Measurements from ENCODE around the gene MFN1.

The MFN1 gene

GRCh38 chr3:179376474-179376873 lies 29.0 kb downstream of the MFN1 start:
- peaks cover 43% of the 10 kb centered on the region for H3K36me3 ChIP-seq (ENCODE audit: low read length)
- TF ChIP-seq EZH2phosphoT487 (conservative IDR thresholded peaks at IDR 0.05; ENCODE audit: low read length) = no peak
- H3K4me3 ChIP-seq (ENCODE audit: insufficient read depth, low read length, poor library complexity, severe bottlenecking) = no peak overlapping the region

DNA sequence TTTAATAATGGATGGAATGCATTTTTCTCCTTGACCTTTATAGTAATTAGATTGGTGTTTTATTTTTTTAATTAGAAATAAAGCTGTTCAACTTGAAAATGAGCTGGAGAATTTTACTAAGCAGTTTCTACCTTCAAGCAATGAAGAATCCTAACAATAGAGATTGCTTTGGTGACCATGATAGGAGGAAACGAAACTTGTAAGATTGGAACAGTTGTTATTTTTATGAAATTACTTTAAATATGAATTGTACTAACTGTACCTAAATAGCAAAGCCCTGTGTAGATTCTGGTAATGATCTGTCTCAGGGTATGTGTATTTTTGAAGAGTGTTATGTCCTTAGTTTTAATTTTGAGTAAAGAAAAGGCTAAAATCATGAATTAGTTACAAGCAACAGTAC lies 44.4 kb downstream of the MFN1 start:
- H3K27ac ChIP-seq (ENCODE audit: low read depth, low read length) = no peak overlapping the region
- no peaks in the 10 kb centered on the region for H3K9me3 ChIP-seq (ENCODE audit: insufficient read depth, low read length)
- TF ChIP-seq CTCF (IDR thresholded peaks at IDR 0.05; ENCODE audit: insufficient read depth, low read length, poor library complexity, severe bottlenecking) (no peak), EZH2phosphoT487 (conservative IDR thresholded peaks at IDR 0.05; ENCODE audit: low read length) (no peak)
- H3K27me3 ChIP-seq (ENCODE audit: low read length) = no peaks in the 10 kb centered on the region
- no peaks in the 10 kb centered on the region for H3K79me2 ChIP-seq (ENCODE audit: insufficient read depth, low read length)
- H4K20me1 ChIP-seq (ENCODE audit: low read depth, low read length) = no peaks in the 10 kb centered on the region
- no peaks in the 10 kb centered on the region for H3F3A ChIP-seq (ENCODE audit: insufficient read depth)
- no peaks in the 10 kb centered on the region for H3K9me2 ChIP-seq (replicated peaks; ENCODE audit: insufficient read depth, low read length)
- no peak overlapping the region for H3K4me3 ChIP-seq (ENCODE audit: insufficient read depth, low read length, poor library complexity, severe bottlenecking)
- H3K4me2 ChIP-seq (ENCODE audit: low read depth, low read length, poor library complexity, severe bottlenecking) = no peak overlapping the region
- peaks cover 35% of the 10 kb centered on the region for H3K36me3 ChIP-seq (ENCODE audit: low read length)
- H3K9ac ChIP-seq (ENCODE audit: low read length) = no peak overlapping the region
- H2AFZ ChIP-seq (ENCODE audit: low read depth, low read length, severe bottlenecking) = no peak overlapping the region

More at GRCh38 chr3:179376474-179376873, 29.0 kb downstream of the MFN1 start:
- Histone ChIP-seq H2AFZ (ENCODE audit: low read depth, low read length, severe bottlenecking) (no peak overlapping the region), H3K27me3 (ENCODE audit: low read length) (no peaks in the 10 kb centered on the region), H3F3A (ENCODE audit: insufficient read depth) (peaks cover 8% of the 10 kb centered on the region; the same call in 1 of the 2 replicates), H3K9me2 (replicated peaks; ENCODE audit: insufficient read depth, low read length) (no peaks in the 10 kb centered on the region), H4K20me1 (ENCODE audit: low read depth, low read length) (peaks cover 2% of the 10 kb centered on the region; the same call in 1 of the 2 replicates), H3K9me3 (ENCODE audit: insufficient read depth, low read length) (no peaks in the 10 kb centered on the region), H3K4me2 (ENCODE audit: low read depth, low read length, poor library complexity, severe bottlenecking) (no peak overlapping the region), H3K9ac (ENCODE audit: low read length) (no peak overlapping the region), H3K79me2 (ENCODE audit: insufficient read depth, low read length) (no peaks in the 10 kb centered on the region), H3K27ac (ENCODE audit: low read depth, low read length) (no peak overlapping the region)

DNA sequence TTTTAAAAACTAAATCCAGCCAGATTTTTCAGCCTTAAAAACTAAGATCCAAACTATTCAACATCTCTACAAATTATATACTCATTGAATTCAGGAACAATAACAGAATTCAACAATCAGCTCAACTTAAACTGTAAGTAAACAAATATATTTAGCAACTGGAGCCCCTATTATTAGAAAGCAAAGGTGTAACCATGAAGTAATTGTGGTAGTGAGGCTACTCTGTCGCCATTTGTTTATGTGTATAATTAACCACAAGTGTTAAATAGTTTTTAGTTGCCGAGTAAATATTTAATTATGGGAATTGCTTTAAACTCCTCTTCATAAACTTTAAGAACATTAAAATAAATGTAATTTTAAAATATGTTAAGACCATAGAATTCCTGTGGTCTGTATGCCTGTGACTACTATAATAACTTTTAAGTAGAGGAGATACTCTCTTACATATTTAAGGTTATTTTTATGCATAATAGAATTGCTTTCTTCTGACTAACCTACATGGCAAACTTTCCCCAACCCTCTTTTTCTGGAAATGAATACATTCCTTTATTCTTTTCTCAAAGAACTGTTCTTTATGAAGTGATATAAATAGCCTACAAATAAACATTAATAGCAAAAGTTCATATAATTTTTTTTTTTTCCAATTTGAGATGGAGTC lies 51.2 kb downstream of the MFN1 start:
- Histone ChIP-seq H3K36me3 (ENCODE audit: low read length) (peaks cover 5% of the 10 kb centered on the region; the same call in 1 of the 2 replicates), H4K20me1 (ENCODE audit: low read depth, low read length) (no peaks in the 10 kb centered on the region), H3K4me3 (ENCODE audit: insufficient read depth, low read length, poor library complexity, severe bottlenecking) (no peak overlapping the region), H3F3A (ENCODE audit: insufficient read depth) (no peaks in the 10 kb centered on the region), H3K79me2 (ENCODE audit: insufficient read depth, low read length) (no peaks in the 10 kb centered on the region), H3K9me2 (replicated peaks; ENCODE audit: insufficient read depth, low read length) (no peaks in the 10 kb centered on the region), H3K9ac (ENCODE audit: low read length) (no peak overlapping the region), H2AFZ (ENCODE audit: low read depth, low read length, severe bottlenecking) (no peak overlapping the region), H3K27me3 (ENCODE audit: low read length) (no peaks in the 10 kb centered on the region), H3K4me2 (ENCODE audit: low read depth, low read length, poor library complexity, severe bottlenecking) (no peak overlapping the region), H3K27ac (ENCODE audit: low read depth, low read length) (no peak overlapping the region), H3K9me3 (ENCODE audit: insufficient read depth, low read length) (no peaks in the 10 kb centered on the region)
- no peak for TF ChIP-seq EZH2phosphoT487 (conservative IDR thresholded peaks at IDR 0.05; ENCODE audit: low read length)
- TF ChIP-seq CTCF (IDR thresholded peaks at IDR 0.05; ENCODE audit: insufficient read depth, low read length, poor library complexity, severe bottlenecking) = no peak

- no peak overlapping the region for H3K4me3 ChIP-seq (ENCODE audit: insufficient read depth, low read length, poor library complexity, severe bottlenecking)
- H3K27ac ChIP-seq (ENCODE audit: low read depth, low read length) = no peak overlapping the region
- H3F3A ChIP-seq (ENCODE audit: insufficient read depth) = no peaks in the 10 kb centered on the region
- no peak overlapping the region for H3K4me2 ChIP-seq (ENCODE audit: low read depth, low read length, poor library complexity, severe bottlenecking)
- no peak overlapping the region for H3K9ac ChIP-seq (ENCODE audit: low read length)
- H3K27me3 ChIP-seq (ENCODE audit: low read length) = no peaks in the 10 kb centered on the region
- H3K9me2 ChIP-seq (replicated peaks; ENCODE audit: insufficient read depth, low read length) = no peaks in the 10 kb centered on the region
- peaks cover 5% of the 10 kb centered on the region; the same call in 1 of the 2 replicates for H3K36me3 ChIP-seq (ENCODE audit: low read length)
- H3K9me3 ChIP-seq (ENCODE audit: insufficient read depth, low read length) = no peaks in the 10 kb centered on the region
- H2AFZ ChIP-seq (ENCODE audit: low read depth, low read length, severe bottlenecking) = no peak overlapping the region
- H4K20me1 ChIP-seq (ENCODE audit: low read depth, low read length) = no peaks in the 10 kb centered on the region
- no peaks in the 10 kb centered on the region for H3K79me2 ChIP-seq (ENCODE audit: insufficient read depth, low read length)
- no peak for TF ChIP-seq CTCF (IDR thresholded peaks at IDR 0.05; ENCODE audit: insufficient read depth, low read length, poor library complexity, severe bottlenecking)
- no peak for TF ChIP-seq EZH2phosphoT487 (conservative IDR thresholded peaks at IDR 0.05; ENCODE audit: low read length)
These were observed 54.1 kb downstream of the MFN1 start for GRCh38 chr3:179401561-179401960.
